ENCODE results near the gene ZNF493. TPM values are rescaled to one million over a fixed set of nuclear protein-coding genes. Genes with fewer than 3 reads are reported as not detected.

The ZNF493 gene
- total and polyA plus RNA-seq, 2 donors (not counting 3 experiments of a cell fraction or from before 2014, with no cell fraction given), result 2.4 to 8.0 TPM

DNA sequence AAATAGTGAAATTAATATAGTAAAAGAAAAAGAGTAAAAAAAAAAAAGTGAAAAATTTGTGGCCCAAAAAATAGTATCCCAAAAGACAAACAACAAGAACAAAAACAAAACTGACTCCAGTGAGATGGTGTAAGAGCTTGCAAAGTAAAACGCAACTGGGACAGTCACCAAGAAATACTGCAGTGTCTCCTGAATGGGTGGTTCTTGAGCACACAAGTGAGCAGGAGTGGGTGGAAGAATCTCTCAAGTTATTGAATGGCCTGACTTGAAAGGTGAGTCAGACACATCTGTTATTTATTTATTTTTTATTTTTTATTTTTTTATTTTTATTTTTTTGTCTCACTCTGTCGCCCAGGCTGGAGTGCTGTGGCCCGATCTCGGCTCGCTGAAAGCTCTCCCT, 1.9 kb downstream of the ZNF493 start:
- no peak overlapping the region for H3K4me3 ChIP-seq (replicated peaks in 1 of 3; ENCODE audit: insufficient read depth in 1 of 3, low read depth in 1 of 3, low read length in 3 of 3)
- peaks cover 2% of the 10 kb centered on the region for H3K4me1 ChIP-seq (ENCODE audit: control insufficient read depth, extremely low read depth, insufficient read depth, low read length)
- peaks cover 0 to 2% of the 10 kb centered on the region in 2 experiments for H3K36me3 ChIP-seq (ENCODE audit: control insufficient read depth in 2 of 2, extremely low read depth in 1 of 2, insufficient read depth in 2 of 2, low read length in 2 of 2)
- H3K79me2 ChIP-seq (ENCODE audit: control insufficient read depth, insufficient read depth, low read length), result no peaks in the 10 kb centered on the region
- peaks cover 2% of the 10 kb centered on the region for H3K9me3 ChIP-seq (replicated peaks; ENCODE audit: control insufficient read depth, insufficient read depth, low read length)
- TF ChIP-seq JUN (IDR thresholded peaks at IDR 0.05; ENCODE audit: borderline replicate concordance, insufficient read depth, insufficient read length, low read depth) (no peak), MYC (IDR thresholded peaks at IDR 0.05; ENCODE audit: low read depth, low read length) (no peak), FOS (IDR thresholded peaks at IDR 0.05; ENCODE audit: borderline replicate concordance, insufficient read depth, low read length) (no peak), POLR2AphosphoS5 (IDR thresholded peaks at IDR 0.05; ENCODE audit: insufficient read depth, low read depth, low read length) (no peak), POLR2A (IDR thresholded peaks at IDR 0.05; ENCODE audit: low read depth, low read length) (no peak), EZH2 (IDR thresholded peaks at IDR 0.05; ENCODE audit: borderline replicate concordance, low read depth, low read length, severe bottlenecking) (no peak), GATA2 (IDR thresholded peaks at IDR 0.05; ENCODE audit: insufficient read depth, insufficient read length, low read depth, low read length) (no peak)
- TF ChIP-seq, protein P1, sequence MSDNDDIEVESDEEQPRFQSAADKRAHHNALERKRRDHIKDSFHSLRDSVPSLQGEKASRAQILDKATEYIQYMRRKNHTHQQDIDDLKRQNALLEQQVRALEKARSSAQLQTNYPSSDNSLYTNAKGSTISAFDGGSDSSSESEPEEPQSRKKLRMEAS (IDR thresholded peaks at IDR 0.05; ENCODE audit: insufficient read depth, insufficient read length), result no peak
- TF ChIP-seq, protein P2, sequence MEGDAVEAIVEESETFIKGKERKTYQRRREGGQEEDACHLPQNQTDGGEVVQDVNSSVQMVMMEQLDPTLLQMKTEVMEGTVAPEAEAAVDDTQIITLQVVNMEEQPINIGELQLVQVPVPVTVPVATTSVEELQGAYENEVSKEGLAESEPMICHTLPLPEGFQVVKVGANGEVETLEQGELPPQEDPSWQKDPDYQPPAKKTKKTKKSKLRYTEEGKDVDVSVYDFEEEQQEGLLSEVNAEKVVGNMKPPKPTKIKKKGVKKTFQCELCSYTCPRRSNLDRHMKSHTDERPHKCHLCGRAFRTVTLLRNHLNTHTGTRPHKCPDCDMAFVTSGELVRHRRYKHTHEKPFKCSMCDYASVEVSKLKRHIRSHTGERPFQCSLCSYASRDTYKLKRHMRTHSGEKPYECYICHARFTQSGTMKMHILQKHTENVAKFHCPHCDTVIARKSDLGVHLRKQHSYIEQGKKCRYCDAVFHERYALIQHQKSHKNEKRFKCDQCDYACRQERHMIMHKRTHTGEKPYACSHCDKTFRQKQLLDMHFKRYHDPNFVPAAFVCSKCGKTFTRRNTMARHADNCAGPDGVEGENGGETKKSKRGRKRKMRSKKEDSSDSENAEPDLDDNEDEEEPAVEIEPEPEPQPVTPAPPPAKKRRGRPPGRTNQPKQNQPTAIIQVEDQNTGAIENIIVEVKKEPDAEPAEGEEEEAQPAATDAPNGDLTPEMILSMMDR (IDR thresholded peaks at IDR 0.05; ENCODE audit: extremely low read depth in 1 of 2, insufficient read depth in 1 of 2, low read depth in 1 of 2, low read length in 2 of 2), result no peak
- intact Hi-C loops (cut with micrococcal nuclease), result loop anchor here (5.0 kb wide), 1 partner anchor 257 kb away; the partner anchor contains the start of gene ZNF431
- dilution Hi-C loops (cut with MboI; ENCODE audit: extremely low pct_ligation_motif_present, low sequenced_read_pairs), result no loop called here
- no peak overlapping the region for H3K9ac ChIP-seq (replicated peaks; ENCODE audit: extremely low read depth, insufficient read depth, low read length)
- FAIRE-seq (no peak), DNase-seq (ENCODE audit: low read depth, low spot score) (no peak)
- CTCF ChIA-PET, result no interaction called here
- no peak overlapping the region for H2AFZ ChIP-seq (ENCODE audit: low read depth, low read length)
- no peaks in the 10 kb centered on the region for H4K20me1 ChIP-seq (replicated peaks; ENCODE audit: control insufficient read depth, extremely low read depth, insufficient read depth, low read length)
- no peaks in the 10 kb centered on the region for H3K27me3 ChIP-seq (ENCODE audit: control insufficient read depth in 2 of 2, insufficient read depth in 2 of 2, low read length in 2 of 2)
- no peak overlapping the region for H3K4me2 ChIP-seq (ENCODE audit: insufficient read depth, low read length)
- H3K9me1 ChIP-seq (replicated peaks; ENCODE audit: control insufficient read depth, extremely low read depth, insufficient read depth, low read length), result no peaks in the 10 kb centered on the region
- POLR2A ChIA-PET, result no interaction called here
- no TSS peak for BruUV-seq (replicated peaks)
- no peak overlapping the region for H3K27ac ChIP-seq (ENCODE audit: insufficient read depth, low read depth, low read length)

All from endothelial cell of umbilical vein (primary cell).